Ovary (tissue), 9 donors: ENCODE results near the gene SLC13A4. TPM values are rescaled to one million over a fixed set of nuclear protein-coding genes. Genes with fewer than 3 reads are reported as not detected.

ENCODE experiments used
- DNase-seq, 5 donors: peaks; one replicate each; pipeline ENCODE4 v3.0.0-alpha.2; 2019 to 2020
- H3K27ac ChIP-seq, 2 donors: fragments of 200-600 bp; one replicate each; pipeline versions ENCODE4 v1.5.1 to v1.8.0; 2019 to 2022
- H3K27me3 ChIP-seq: fragments of 200-600 bp; one replicate; pipeline ENCODE4 v1.8.0; 2022
- H3K36me3 ChIP-seq: fragments of 200-600 bp; sonication (generic); one replicate; pipeline ENCODE4 v1.5.1; 2019
- H3K4me1 ChIP-seq: one replicate; pipeline ENCODE4 v1.8.1; 2013; ENCODE audit warnings: mild to moderate bottlenecking, moderate library complexity; ENCODE audit not compliant: insufficient read depth
- H3K4me3 ChIP-seq: fragments of 200-600 bp; sonication (generic); one replicate; pipeline ENCODE4 v1.5.1; 2017
- H3K9me3 ChIP-seq, 2 donors: fragments of 200-600 bp in 1 of 2; sonication (generic) in 1 of 2; one replicate each; pipeline versions ENCODE4 v1.5.1 to v1.8.1; 2013 to 2019; ENCODE audit warnings: mild to moderate bottlenecking in 1 of 2, moderate library complexity in 1 of 2
- EP300 ChIP-seq: sonication (generic); formaldehyde crosslinking; IDR thresholded peaks from one replicate; pipeline ENCODE4 v1.6.1; 2017; ENCODE audit warnings: antibody characterized with exemption
- POLR2A ChIP-seq: fragments of 450-650 bp; IDR thresholded peaks from one replicate; pipeline ENCODE4 v1.6.1; 2017; ENCODE audit warnings: antibody characterized with exemption, mild to moderate bottlenecking, moderate library complexity
- WGBS, 3 donors: extraction: QIAGEN DNeasy Blood & Tissue Kit in 1 of 3; methylation state at CpG; one replicate each; pipeline versions ENCODE4 v1.1.5 to v1.1.7; 2013 to 2017; 5-methylcytosine and 5-hydroxymethylcytosine counted together
- intact Hi-C, 4 donors: fragments of 100-400 bp; cut with DNase I; formaldehyde crosslinking; loops; one replicate each; pipeline versions ENCODE4 v1.11.0 to v1.15.1; 2022 to 2023
- polyA plus RNA-seq, 2 donors: library from polyadenylated mRNA; stranded (reverse); fragments of 200-250 nt in 1 of 2; fragments of 350-450 nt in 1 of 2; fragmentation: Illumina TruSeq in 1 of 2; extraction: RNeasy Lipid Tissue Mini Kit (QIAGEN cat#74804) in 1 of 2; gene quantifications; one replicate each; pipeline ENCODE4 v1.2.3, GENCODE V29; 2013 to 2014
- total RNA-seq, 7 donors: library from RNA; depleted of rRNA in 2 of 7; stranded (reverse); fragments of >200 nt in 2 of 7; fragmentation: NEBNext Ultra II Directional in 3 of 7; extraction: Animal tissue kit (Norgen Biotek cat#: 25700) in 3 of 7; gene quantifications; one replicate each; pipeline versions ENCODE4 v1.1.0 to v1.2.4, GENCODE V29; 2016 to 2023
- TF ChIP-seq, protein P1 (sequence below), 3 donors: fragments of 450-650 bp in 2 of 3; fragments of 200-600 bp in 1 of 3; IDR thresholded peaks; one replicate each; pipeline versions ENCODE4 v1.5.1 to v1.8.0; 2016 to 2022; ENCODE audit warnings: antibody characterized with exemption in 3 of 3, mild to moderate bottlenecking in 1 of 3
- donor health status: DM: no; HTN: no; CAD: no; lungs with moderate emphysema.
- donor health status: DM: no; HTN: no; CAD: no.
- donor health status: Bipolar disorder and iron deficiency.
- donor health status: DM: yes; HTN: yes; CAD: no.
- donor health status: DM: no; HTN: no; CAD: no.
- donor health status: DM: yes; HTN: yes; CAD: no.

The SLC13A4 gene
- total and polyA plus RNA-seq, 9 donors = 0.07 to 0.57 (median 0.18) TPM; not detected in 6

DNA sequence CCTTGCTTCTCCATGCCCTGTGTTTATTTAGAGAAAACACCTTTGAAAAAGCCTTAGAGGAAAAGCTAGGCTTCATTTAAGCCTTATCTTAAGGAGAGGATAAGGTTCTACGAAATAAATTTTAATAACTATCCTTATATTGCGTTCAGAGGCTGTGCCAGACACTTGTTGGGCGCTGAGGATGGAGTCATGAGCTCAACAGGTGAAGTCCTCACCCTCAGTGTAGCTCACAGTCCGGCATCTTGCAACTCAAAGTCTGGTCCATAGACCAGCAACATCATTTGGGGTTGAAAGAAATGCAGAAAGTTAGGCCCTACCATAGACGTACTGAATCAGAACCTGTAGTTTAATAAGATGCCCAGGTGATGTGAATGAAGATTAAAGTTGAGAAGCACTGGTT lies 69.4 kb downstream of the SLC13A4 start:
- Histone ChIP-seq H3K4me3 (no peak overlapping the region), H3K4me1 (peaks cover 3% of the 10 kb centered on the region), H3K27ac (no peak overlapping the region), H3K27me3 (no peaks in the 10 kb centered on the region), H3K36me3 (no peaks in the 10 kb centered on the region), H3K9me3 (no peaks in the 10 kb centered on the region)
- no peak for DNase-seq
- intact Hi-C loops = no loop called here
- WGBS, 3 donors = 84 to 93% (median 90%) methylated on average over 5 of the region's 5 CpGs
- TF ChIP-seq POLR2A = no peak
- TF ChIP-seq, protein P1, sequence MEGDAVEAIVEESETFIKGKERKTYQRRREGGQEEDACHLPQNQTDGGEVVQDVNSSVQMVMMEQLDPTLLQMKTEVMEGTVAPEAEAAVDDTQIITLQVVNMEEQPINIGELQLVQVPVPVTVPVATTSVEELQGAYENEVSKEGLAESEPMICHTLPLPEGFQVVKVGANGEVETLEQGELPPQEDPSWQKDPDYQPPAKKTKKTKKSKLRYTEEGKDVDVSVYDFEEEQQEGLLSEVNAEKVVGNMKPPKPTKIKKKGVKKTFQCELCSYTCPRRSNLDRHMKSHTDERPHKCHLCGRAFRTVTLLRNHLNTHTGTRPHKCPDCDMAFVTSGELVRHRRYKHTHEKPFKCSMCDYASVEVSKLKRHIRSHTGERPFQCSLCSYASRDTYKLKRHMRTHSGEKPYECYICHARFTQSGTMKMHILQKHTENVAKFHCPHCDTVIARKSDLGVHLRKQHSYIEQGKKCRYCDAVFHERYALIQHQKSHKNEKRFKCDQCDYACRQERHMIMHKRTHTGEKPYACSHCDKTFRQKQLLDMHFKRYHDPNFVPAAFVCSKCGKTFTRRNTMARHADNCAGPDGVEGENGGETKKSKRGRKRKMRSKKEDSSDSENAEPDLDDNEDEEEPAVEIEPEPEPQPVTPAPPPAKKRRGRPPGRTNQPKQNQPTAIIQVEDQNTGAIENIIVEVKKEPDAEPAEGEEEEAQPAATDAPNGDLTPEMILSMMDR (IDR thresholded peaks at IDR 0.05) = no peak
- no peak for TF ChIP-seq EP300

- TF ChIP-seq EP300 (no peak), POLR2A (no peak)
- TF ChIP-seq, protein P1 (IDR thresholded peaks at IDR 0.05) = no peak
- Histone ChIP-seq H3K27ac (no peak overlapping the region), H3K4me1 (no peaks in the 10 kb centered on the region), H3K27me3 (no peaks in the 10 kb centered on the region), H3K9me3 (no peaks in the 10 kb centered on the region), H3K36me3 (no peaks in the 10 kb centered on the region), H3K4me3 (no peak overlapping the region)
- intact Hi-C loops = no loop called here
- 74 to 81% (median 77%) methylated on average over 12 of the region's 12 CpGs for WGBS, 3 donors
- DNase-seq = no peak
Measured at GRCh38 chr7:135653340-135654080, 74.5 kb downstream of the SLC13A4 start.

DNA sequence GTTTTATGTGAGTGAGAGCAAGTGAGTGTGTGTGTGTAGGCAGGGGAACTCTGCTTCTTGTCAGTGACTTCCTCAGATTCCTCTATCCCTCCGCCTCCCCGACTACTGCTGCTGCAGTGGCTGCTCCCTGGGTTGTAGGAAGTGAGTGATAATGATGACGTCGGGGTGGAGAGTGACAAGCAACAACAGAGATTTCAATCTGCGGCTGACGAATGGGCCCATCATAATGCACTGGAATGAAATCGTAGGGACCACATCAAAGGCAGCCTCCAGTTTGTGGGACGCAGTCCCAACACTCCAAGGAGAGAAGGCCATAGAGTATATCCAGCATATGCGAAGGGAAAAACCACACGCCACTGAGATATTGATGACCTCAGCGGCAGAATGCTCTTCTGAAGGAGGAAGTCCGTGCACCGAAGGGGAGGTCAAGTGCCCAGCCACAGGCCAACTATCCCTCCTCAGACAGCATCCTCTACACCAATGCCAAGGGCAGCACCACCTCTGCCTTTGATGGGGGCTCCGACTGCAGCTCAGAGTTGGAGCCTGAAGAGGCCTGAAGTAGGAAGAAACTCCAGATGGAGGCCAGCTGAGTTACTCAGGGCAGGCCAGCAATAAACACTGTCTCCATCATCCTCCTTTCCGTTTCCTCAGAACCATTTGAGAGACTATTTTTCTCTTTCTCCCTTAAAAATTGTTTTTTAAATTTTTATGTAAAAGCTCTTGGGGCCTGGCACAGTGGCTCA lies 77.0 kb downstream of the SLC13A4 start:
- no peak for DNase-seq
- 79 to 83% (median 83%) methylated on average over 15 of the region's 15 CpGs for WGBS, 3 donors
- H3K27ac ChIP-seq = no peak overlapping the region
- H3K27me3 ChIP-seq = no peaks in the 10 kb centered on the region
- no peak for TF ChIP-seq EP300
- TF ChIP-seq, protein P1 (IDR thresholded peaks at IDR 0.05) = no peak
- no peak for TF ChIP-seq POLR2A
- intact Hi-C loops = no loop called here
- no peaks in the 10 kb centered on the region for H3K4me1 ChIP-seq
- no peak overlapping the region for H3K4me3 ChIP-seq
- H3K36me3 ChIP-seq = no peaks in the 10 kb centered on the region
- no peaks in the 10 kb centered on the region for H3K9me3 ChIP-seq

DNA sequence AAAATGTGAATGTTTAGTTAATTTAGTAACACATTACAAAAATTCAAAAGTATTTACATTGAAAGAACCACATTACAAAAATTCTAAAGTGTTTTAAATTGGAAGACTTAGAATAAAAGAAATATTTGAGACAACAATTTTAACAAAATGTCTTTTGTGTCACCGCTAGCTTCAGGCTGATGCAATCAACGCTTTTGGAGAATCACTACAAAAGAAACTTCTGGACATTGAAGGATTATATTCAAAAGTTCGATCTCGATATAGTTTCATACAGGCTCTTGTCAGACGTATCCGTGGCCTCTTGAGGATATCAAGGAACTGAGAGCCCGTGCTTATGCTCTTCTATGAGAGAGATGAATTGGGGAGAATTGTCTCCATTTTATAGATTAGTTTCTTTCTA lies 79.8 kb downstream of the SLC13A4 start:
- intact Hi-C loops = loop anchor here in 2 of 4 donors (10.0 kb wide), 1 partner anchor 363 kb away; no protein-coding TSS in a partner anchor
- H3K36me3 ChIP-seq = no peaks in the 10 kb centered on the region
- H3K9me3 ChIP-seq = no peaks in the 10 kb centered on the region
- WGBS, 3 donors = 84 to 93% (median 92%) methylated on average over 7 of the region's 7 CpGs
- DNase-seq = no peak
- no peak for TF ChIP-seq EP300
- no peak for TF ChIP-seq POLR2A
- TF ChIP-seq, protein P1 (IDR thresholded peaks at IDR 0.05) = no peak
- no peaks in the 10 kb centered on the region for H3K4me1 ChIP-seq
- H3K27me3 ChIP-seq = no peaks in the 10 kb centered on the region
- no peak overlapping the region for H3K4me3 ChIP-seq
- no peak overlapping the region for H3K27ac ChIP-seq
